ENCODE results near the gene TH.

TH gene

GRCh38 chr11:2142300-2142759 lies 29.3 kb downstream of the TH start:
- peak; percentile 59 for DNase-seq
- H3K14ac ChIP-seq (ENCODE audit: low read length in 2 of 2): no peak overlapping the region
- no peaks in the 10 kb centered on the region for H3K79me1 ChIP-seq (replicated peaks; ENCODE audit: low read length, poor library complexity, severe bottlenecking)
- no peak overlapping the region for H2BK15ac ChIP-seq (ENCODE audit: low read depth, poor library complexity, severe bottlenecking)
- no peak overlapping the region for H3K27ac ChIP-seq (ENCODE audit: low read length, poor library complexity, severe bottlenecking)
- no peak overlapping the region for H3K4ac ChIP-seq (ENCODE audit: low read depth in 1 of 2, low read length in 2 of 2)
- H2AFZ ChIP-seq (ENCODE audit: low read depth, low read length): no peak overlapping the region
- H4K91ac ChIP-seq (ENCODE audit: low read length): no peak overlapping the region
- H3K23ac ChIP-seq (ENCODE audit: low read length in 2 of 2): no peak overlapping the region
- H3K36me3 ChIP-seq (ENCODE audit: control insufficient read depth in 1 of 2, insufficient read depth in 2 of 2, low read depth in 1 of 2, low read length in 2 of 2): no peaks in the 10 kb centered on the region
- no peak overlapping the region for H4K8ac ChIP-seq (ENCODE audit: low read length)
- H3K27me3 ChIP-seq (ENCODE audit: control insufficient read depth in 1 of 2, insufficient read depth in 1 of 2, low read length in 2 of 2): peaks cover 72 to 78% of the 10 kb centered on the region in 2 experiments
- no peak overlapping the region for H2BK5ac ChIP-seq (ENCODE audit: low read depth, low read length, poor library complexity, severe bottlenecking)
- no peak overlapping the region for H3K4me2 ChIP-seq (ENCODE audit: low read length, poor library complexity, severe bottlenecking)
- no peaks in the 10 kb centered on the region for H3K9me3 ChIP-seq (ENCODE audit: control insufficient read depth, low read length)
- 5% methylated on average over 5 of the region's 5 CpGs for WGBS
- peak overlapping the region in 1 of 2 experiments; percentile 12 for H3K18ac ChIP-seq (ENCODE audit: low read depth in 1 of 2, low read length in 2 of 2)
- no peak overlapping the region for H2BK120ac ChIP-seq (ENCODE audit: low read depth, low read length)
- H3K4me1 ChIP-seq (ENCODE audit: control insufficient read depth, insufficient read depth, low read depth, low read length): peaks cover 40% of the 10 kb centered on the region
- H3K4me3 ChIP-seq (ENCODE audit: insufficient read depth in 1 of 2, low read depth in 1 of 2, low read length in 2 of 2): no peak overlapping the region
- no peak overlapping the region for H2BK12ac ChIP-seq (ENCODE audit: low read length in 2 of 2)
- H3K9ac ChIP-seq (ENCODE audit: low read length): no peak overlapping the region
- H2AK5ac ChIP-seq (ENCODE audit: low read length, severe bottlenecking): no peak overlapping the region

DNA sequence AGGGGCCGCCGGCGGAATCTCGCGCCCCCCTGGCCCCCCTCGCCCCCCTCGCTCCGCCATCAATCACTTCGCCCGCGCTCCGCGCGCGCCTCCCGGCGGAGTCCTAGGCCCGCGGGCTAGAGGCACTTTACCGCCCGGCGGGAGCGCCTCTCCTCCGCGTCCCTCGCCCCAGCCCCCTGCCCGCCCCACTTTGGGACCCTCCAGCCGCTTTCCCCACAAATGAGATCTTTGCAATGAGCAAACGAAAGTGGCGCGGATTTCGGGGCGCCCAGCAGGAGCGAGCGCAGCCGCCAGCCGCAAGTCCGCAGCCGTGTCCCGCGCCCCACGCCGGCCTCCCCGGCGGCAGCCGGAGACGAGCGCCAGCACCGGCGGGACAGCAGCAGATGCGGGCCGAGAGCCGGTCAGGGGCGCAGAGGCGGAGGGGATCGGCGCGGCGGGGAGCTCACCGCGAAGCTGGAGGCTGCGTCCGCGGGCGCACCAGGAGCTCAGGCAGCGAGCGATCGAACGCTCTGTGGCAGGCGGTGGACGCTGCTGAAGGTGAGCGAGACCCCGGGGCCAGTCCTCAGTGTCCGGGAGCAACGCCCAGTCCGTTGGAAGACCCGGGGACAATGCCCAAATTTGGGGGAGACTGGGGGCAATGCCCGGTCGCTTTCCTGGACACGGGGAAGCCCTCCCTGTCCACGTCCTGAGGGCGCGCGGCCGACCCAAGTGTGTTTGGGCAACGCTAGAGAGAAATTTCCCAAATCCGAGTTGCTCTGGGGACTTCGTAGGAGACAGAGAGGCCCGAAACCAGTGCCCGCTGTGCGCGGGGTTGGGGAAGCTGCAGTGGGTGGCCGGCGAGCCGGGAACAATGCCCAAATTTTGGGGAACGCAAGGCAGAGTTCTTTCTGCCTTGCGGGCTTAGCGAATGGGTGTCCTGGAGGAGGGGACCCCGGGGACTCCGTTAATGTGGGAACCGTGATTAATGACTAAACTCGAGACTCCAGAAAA lies 30.9 kb downstream of the TH start:
- Histone ChIP-seq H3K14ac (ENCODE audit: low read length in 2 of 2) (no peak overlapping the region), H4K8ac (ENCODE audit: low read length) (no peak overlapping the region), H2BK12ac (ENCODE audit: low read length in 2 of 2) (no peak overlapping the region), H3K4me1 (ENCODE audit: control insufficient read depth, insufficient read depth, low read depth, low read length) (peaks cover 53% of the 10 kb centered on the region), H3K18ac (ENCODE audit: low read depth in 1 of 2, low read length in 2 of 2) (peak overlapping the region in 1 of 2 experiments; percentile 12), H3K4me3 (ENCODE audit: insufficient read depth in 1 of 2, low read depth in 1 of 2, low read length in 2 of 2) (peak overlapping the region in 1 of 2 experiments; percentile 22), H3K9ac (ENCODE audit: low read length) (no peak overlapping the region), H2AFZ (ENCODE audit: low read depth, low read length) (no peak overlapping the region), H3K27me3 (ENCODE audit: control insufficient read depth in 1 of 2, insufficient read depth in 1 of 2, low read length in 2 of 2) (peaks cover 55 to 78% of the 10 kb centered on the region in 2 experiments), H3K4me2 (ENCODE audit: low read length, poor library complexity, severe bottlenecking) (peak overlapping the region; percentile 61), H3K4ac (ENCODE audit: low read depth in 1 of 2, low read length in 2 of 2) (no peak overlapping the region), H2BK5ac (ENCODE audit: low read depth, low read length, poor library complexity, severe bottlenecking) (no peak overlapping the region), H4K91ac (ENCODE audit: low read length) (no peak overlapping the region), H2BK120ac (ENCODE audit: low read depth, low read length) (no peak overlapping the region), H3K79me1 (replicated peaks; ENCODE audit: low read length, poor library complexity, severe bottlenecking) (peaks cover 4% of the 10 kb centered on the region), H3K27ac (ENCODE audit: low read length, poor library complexity, severe bottlenecking) (no peak overlapping the region), H3K23ac (ENCODE audit: low read length in 2 of 2) (peak overlapping the region in 1 of 2 experiments; percentile 40), H2BK15ac (ENCODE audit: low read depth, poor library complexity, severe bottlenecking) (peak overlapping the region; percentile 83), H3K36me3 (ENCODE audit: control insufficient read depth in 1 of 2, insufficient read depth in 2 of 2, low read depth in 1 of 2, low read length in 2 of 2) (no peaks in the 10 kb centered on the region), H3K9me3 (ENCODE audit: control insufficient read depth, low read length) (no peaks in the 10 kb centered on the region), H2AK5ac (ENCODE audit: low read length, severe bottlenecking) (no peak overlapping the region)
- 2% methylated on average over 99 of the region's 102 CpGs for WGBS
- DNase-seq: peak; percentile 22

GRCh38 chr11:2139621-2140337 lies 31.8 kb downstream of the TH start:
- peaks cover 46 to 78% of the 10 kb centered on the region in 2 experiments for H3K27me3 ChIP-seq (ENCODE audit: control insufficient read depth in 1 of 2, insufficient read depth in 1 of 2, low read length in 2 of 2)
- 3% methylated on average over 50 of the region's 57 CpGs for WGBS
- peak overlapping the region in 1 of 2 experiments; percentile 81 for H2BK12ac ChIP-seq (ENCODE audit: low read length in 2 of 2)

More at GRCh38 chr11:2139621-2140337, 31.8 kb downstream of the TH start:
- H3K4me1 ChIP-seq (ENCODE audit: control insufficient read depth, insufficient read depth, low read depth, low read length): peaks cover 54% of the 10 kb centered on the region
- no peak overlapping the region for H3K4ac ChIP-seq (ENCODE audit: low read depth in 1 of 2, low read length in 2 of 2)
- H4K8ac ChIP-seq (ENCODE audit: low read length): no peak overlapping the region
- peaks cover 5% of the 10 kb centered on the region for H3K79me1 ChIP-seq (replicated peaks; ENCODE audit: low read length, poor library complexity, severe bottlenecking)
- H2AFZ ChIP-seq (ENCODE audit: low read depth, low read length): no peak overlapping the region
- no peak overlapping the region for H3K14ac ChIP-seq (ENCODE audit: low read length in 2 of 2)
- H4K91ac ChIP-seq (ENCODE audit: low read length): no peak overlapping the region
- H2BK5ac ChIP-seq (ENCODE audit: low read depth, low read length, poor library complexity, severe bottlenecking): no peak overlapping the region
- H3K18ac ChIP-seq (ENCODE audit: low read depth in 1 of 2, low read length in 2 of 2): peak overlapping the region; percentile 43 to 75
- H2BK120ac ChIP-seq (ENCODE audit: low read depth, low read length): peak overlapping the region; percentile 61
- peak overlapping the region in 1 of 2 experiments; percentile 50 for H3K23ac ChIP-seq (ENCODE audit: low read length in 2 of 2)
- peak overlapping the region; percentile 56 for H3K4me2 ChIP-seq (ENCODE audit: low read length, poor library complexity, severe bottlenecking)
- no peaks in the 10 kb centered on the region for H3K9me3 ChIP-seq (ENCODE audit: control insufficient read depth, low read length)
- no peak overlapping the region for H3K27ac ChIP-seq (ENCODE audit: low read length, poor library complexity, severe bottlenecking)
- H2BK15ac ChIP-seq (ENCODE audit: low read depth, poor library complexity, severe bottlenecking): peak overlapping the region; percentile 83
- H3K36me3 ChIP-seq (ENCODE audit: control insufficient read depth in 1 of 2, insufficient read depth in 2 of 2, low read depth in 1 of 2, low read length in 2 of 2): peaks cover 0 to 4% of the 10 kb centered on the region in 2 experiments
- H3K4me3 ChIP-seq (ENCODE audit: insufficient read depth in 1 of 2, low read depth in 1 of 2, low read length in 2 of 2): no peak overlapping the region
- DNase-seq: peak; percentile 8
- H2AK5ac ChIP-seq (ENCODE audit: low read length, severe bottlenecking): no peak overlapping the region
- H3K9ac ChIP-seq (ENCODE audit: low read length): no peak overlapping the region

All from mesenchymal stem cell (in vitro differentiated cells and primary cell).